Upper lobe of left lung (tissue), 6 donors: Measurements from ENCODE around the gene SUSD6. TPM values are rescaled to one million over a fixed set of nuclear protein-coding genes. Genes with fewer than 3 reads are reported as not detected.

Experiments used
- ATAC-seq, 2 donors: fragments of 200-7000 bp; cut with Tn5 transposase; one replicate each; pipeline ENCODE4 v1.9.1; 2022; ENCODE audit warnings: mild to moderate bottlenecking in 2 of 2, moderate library complexity in 2 of 2; ENCODE audit not compliant: low FRiP score in 2 of 2
- DNase-seq, 2 donors: peaks; one replicate each; pipeline ENCODE4 v3.0.0-alpha.2; 2019 to 2020
- H3K27ac ChIP-seq, 4 donors: fragments of 200-600 bp; sonication (generic); one replicate each; pipeline ENCODE4 v1.5.1; 2016 to 2019
- H3K27me3 ChIP-seq, 4 donors: fragments of 200-600 bp; sonication (generic); one replicate each; pipeline ENCODE4 v1.5.1; 2017 to 2019
- H3K36me3 ChIP-seq, 4 donors: fragments of 200-600 bp; sonication (generic); one replicate each; pipeline ENCODE4 v1.5.1; 2016 to 2019
- H3K4me1 ChIP-seq, 4 donors: fragments of 200-600 bp; sonication (generic); one replicate each; pipeline ENCODE4 v1.5.1; 2018 to 2019
- H3K4me3 ChIP-seq, 4 donors: fragments of 200-600 bp; sonication (generic); one replicate each; pipeline ENCODE4 v1.5.1; 2017 to 2019; ENCODE audit warnings: mild to moderate bottlenecking in 2 of 4, moderate library complexity in 1 of 4
- H3K9me3 ChIP-seq, 4 donors: fragments of 200-600 bp; sonication (generic); one replicate each; pipeline ENCODE4 v1.5.1; 2018 to 2019
- CTCF ChIP-seq, 6 experiments: fragments of 450-650 bp in 4 of 6; fragments of 200-600 bp in 2 of 6; sonication (generic) in 2 of 6; IDR thresholded peaks; one replicate each; pipeline ENCODE4 v1.5.1; 2016 to 2019; ENCODE audit warnings: antibody characterized with exemption in 6 of 6
- EP300 ChIP-seq, 4 donors: sonication (generic); formaldehyde crosslinking; IDR thresholded peaks; one replicate each; pipeline ENCODE4 v1.5.1; 2017; ENCODE audit warnings: antibody characterized with exemption in 4 of 4, control low read depth in 2 of 4
- POLR2A ChIP-seq, 4 donors: fragments of 450-650 bp; IDR thresholded peaks; one replicate each; pipeline ENCODE4 v1.5.1; 2016 to 2017; ENCODE audit warnings: antibody characterized with exemption in 4 of 4, mild to moderate bottlenecking in 2 of 4
- POLR2AphosphoS5 ChIP-seq, 2 donors: sonication (generic); formaldehyde crosslinking; IDR thresholded peaks; one replicate each; pipeline ENCODE4 v1.5.1; 2017; ENCODE audit warnings: antibody characterized with exemption in 2 of 2
- WGBS, 2 donors: methylation state at CpG; one replicate each; pipeline ENCODE4 v1.1.5; 2017 to 2018; 5-methylcytosine and 5-hydroxymethylcytosine counted together
- total RNA-seq, 6 donors: library from RNA; depleted of rRNA in 4 of 6; stranded (reverse); fragments of >200 nt in 4 of 6; gene quantifications; one replicate each; pipeline versions ENCODE4 v1.1.0 to v1.2.1, GENCODE V29; 2016 to 2021
- donor health status: DM: no; HTN: no; CAD: no; lungs with moderate emphysema.
- donor health status: DM: no; HTN: yes; CAD: no; lungs with severe emphysema.

SUSD6 gene
- total RNA-seq, 6 donors from 2014 or later: 63.4 to 90.4 (median 81.6) TPM

- ATAC-seq: no peak
- peak overlapping the region in 2 of 4 donors; percentile 6 to 62 for H3K27ac ChIP-seq
These were observed 7.6 kb downstream of the SUSD6 start for GRCh38 chr14:69619012-69619411.

GRCh38 chr14:69620211-69620611, 8.8 kb downstream of the SUSD6 start:
- Histone ChIP-seq H3K27me3 (no peaks in the 10 kb centered on the region), H3K36me3 (no peaks in the 10 kb centered on the region), H3K27ac (peak overlapping the region in 2 of 4 donors; percentile 1 to 5), H3K4me1 (peaks cover 75 to 98% (median 90%) of the 10 kb centered on the region in 4 donors), H3K9me3 (no peaks in the 10 kb centered on the region), H3K4me3 (no peak overlapping the region)
- ATAC-seq (peak in 1 of 2 donors; percentile 20), DNase-seq (no peak)
- TF ChIP-seq CTCF (IDR thresholded peaks at IDR 0.05) (no peak), POLR2A (IDR thresholded peaks at IDR 0.05) (no peak), POLR2AphosphoS5 (IDR thresholded peaks at IDR 0.05) (no peak), EP300 (IDR thresholded peaks at IDR 0.05) (no peak)
- 59 to 64% methylated on average over 5 of the region's 5 CpGs for WGBS, 2 donors

More at GRCh38 chr14:69619012-69619411, 7.6 kb downstream of the SUSD6 start:
- DNase-seq: no peak
- Histone ChIP-seq H3K9me3 (no peaks in the 10 kb centered on the region), H3K36me3 (no peaks in the 10 kb centered on the region), H3K4me3 (no peak overlapping the region), H3K27me3 (no peaks in the 10 kb centered on the region), H3K4me1 (peaks cover 83 to 98% (median 91%) of the 10 kb centered on the region in 4 donors)
- TF ChIP-seq EP300 (IDR thresholded peaks at IDR 0.05): no peak
- TF ChIP-seq POLR2A (IDR thresholded peaks at IDR 0.05): no peak
- no peak for TF ChIP-seq CTCF (IDR thresholded peaks at IDR 0.05)
- TF ChIP-seq POLR2AphosphoS5 (IDR thresholded peaks at IDR 0.05): no peak
- 63 to 72% methylated on average over 4 of the region's 4 CpGs for WGBS, 2 donors

GRCh38 chr14:69620981-69621380, 9.6 kb downstream of the SUSD6 start:
- Histone ChIP-seq H3K27me3 (no peaks in the 10 kb centered on the region), H3K36me3 (no peaks in the 10 kb centered on the region), H3K9me3 (no peaks in the 10 kb centered on the region), H3K4me1 (peaks cover 75 to 98% (median 90%) of the 10 kb centered on the region in 4 donors), H3K27ac (peak overlapping the region in 1 of 4 donors; percentile 1), H3K4me3 (no peak overlapping the region)
- WGBS, 2 donors: 80 to 88% methylated on average over 2 of the region's 2 CpGs
- no peak for ATAC-seq
- TF ChIP-seq POLR2A (IDR thresholded peaks at IDR 0.05) (no peak), EP300 (IDR thresholded peaks at IDR 0.05) (no peak), CTCF (IDR thresholded peaks at IDR 0.05) (no peak), POLR2AphosphoS5 (IDR thresholded peaks at IDR 0.05) (no peak)
- no peak for DNase-seq

- Histone ChIP-seq H3K36me3 (peaks cover 0 to 2% (median 0%) of the 10 kb centered on the region in 4 donors), H3K4me3 (no peak overlapping the region), H3K27me3 (no peaks in the 10 kb centered on the region), H3K9me3 (no peaks in the 10 kb centered on the region), H3K27ac (peak overlapping the region in 1 of 4 donors; percentile 7), H3K4me1 (peaks cover 59 to 89% (median 69%) of the 10 kb centered on the region in 4 donors)
- ATAC-seq (peak in 1 of 2 donors; percentile 21), DNase-seq (no peak)
- no peak for TF ChIP-seq POLR2AphosphoS5 (IDR thresholded peaks at IDR 0.05)
- TF ChIP-seq EP300 (IDR thresholded peaks at IDR 0.05): no peak
- no peak for TF ChIP-seq POLR2A (IDR thresholded peaks at IDR 0.05)
- TF ChIP-seq CTCF (IDR thresholded peaks at IDR 0.05): no peak
- WGBS, 2 donors: 92 to 95% methylated on average over 4 of the region's 4 CpGs
These were observed 12.7 kb downstream of the SUSD6 start for GRCh38 chr14:69624136-69624535.
